GM23338 (cell line): ENCODE data around the gene LIN54. TPM values are rescaled to one million over a fixed set of nuclear protein-coding genes. Genes with fewer than 3 reads are reported as not detected.

Source experiments
- polyA plus RNA-seq: library from polyadenylated mRNA; unstranded; fragments of >200 nt; fragmentation: Nextera tagmentation; extraction: Ambion mirVana; gene quantifications from 2 replicates; pipeline ENCODE4 v1.2.1, GENCODE V29; 2016
- small RNA-seq: library from RNA; depleted of rRNA; stranded (forward); fragments of <200 nt; gene quantifications from one replicate; pipeline ENCODE3, GENCODE V24; 2014; ENCODE audit warnings: low replicate concordance
- total RNA-seq: library from RNA; depleted of rRNA; stranded (reverse); fragments of >200 nt; shearing (Covaris generic); gene quantifications from 2 replicates; pipeline ENCODE4 v1.2.3, GENCODE V29; 2014; rRNA removed

Gene LIN54
- total and polyA plus RNA-seq, 2 experiments from 2014 or later = 4.0 to 11.2 TPM

Small RNA genes lying within 50 kb of the gene (small RNA-seq; reads per million reads assigned to genes)
- gene RF00019 (not detected), gene RNU6-615P (not detected)

Other genes with a start within 250 kb of the LIN54 start
- gene SCD5, start 212.0 kb downstream of the LIN54 start, total RNA-seq = 1.5 and 1.6 TPM in 2 replicates
- gene SCD5, start 212.0 kb downstream of the LIN54 start, polyA plus RNA-seq = 0.79 and 0.85 TPM in 2 replicates
- gene SEC31A, start 119.7 kb downstream of the LIN54 start, total RNA-seq = 98.8 and 110 TPM in 2 replicates
- 88.8 and 91.0 TPM in 2 replicates for gene SEC31A, start 119.7 kb downstream of the LIN54 start, polyA plus RNA-seq
- gene THAP9, start 110.1 kb downstream of the LIN54 start, total RNA-seq = 22.3 and 24.5 TPM in 2 replicates
- gene THAP9, start 110.1 kb downstream of the LIN54 start, polyA plus RNA-seq = 6.8 and 8.7 TPM in 2 replicates
- gene COPS4, start 24.4 kb upstream of the LIN54 start, total RNA-seq = 34.2 and 46.6 TPM in 2 replicates
- 19.9 and 23.7 TPM in 2 replicates for gene COPS4, start 24.4 kb upstream of the LIN54 start, polyA plus RNA-seq
- gene PLAC8, start 103.9 kb upstream of the LIN54 start, total RNA-seq = 0.83 and 1.9 TPM in 2 replicates
- 1.2 and 1.6 TPM in 2 replicates for gene PLAC8, start 103.9 kb upstream of the LIN54 start, polyA plus RNA-seq